OCI-LY7 (cell line): ENCODE data around the gene SRRM4. TPM values are rescaled to one million over a fixed set of nuclear protein-coding genes. Genes with fewer than 3 reads are reported as not detected.

Experiments
- BruUV-seq: library from RNA; stranded (reverse); fragments of 400-500 nt; replicated peaks from 2 replicates; lab custom pipeline; 2021; lab: Mats Ljungman, UMichigan
- CTCF ChIA-PET: fragments of 300-600 bp; sonication (Branson Sonifier 250); formaldehyde crosslinking; loops from one replicate; lab custom pipeline; 2022; ENCODE audit warnings: antibody characterized with exemption; ENCODE audit not compliant: unreplicated experiment; lab: Charles Lee
- POLR2A ChIA-PET: fragments of 300-600 bp; sonication (Branson Sonifier 250); formaldehyde crosslinking; loops from one replicate; lab custom pipeline; 2022; ENCODE audit warnings: antibody characterized with exemption; lab: Charles Lee
- DNase-seq: peaks from one replicate; pipeline ENCODE4 v3.0.0-alpha.2; 2015; ENCODE audit warnings: low spot score
- H2AFZ ChIP-seq: fragments of 200-600 bp; sonication (generic), shearing (Covaris generic); 2 replicates; pipeline ENCODE4 v1.6.1; 2014; ENCODE audit warnings: mild to moderate bottlenecking, antibody characterized with exemption, low read length, moderate library complexity
- H3K27ac ChIP-seq: fragments of 200-600 bp; sonication (generic); 2 replicates; pipeline ENCODE4 v1.5.1; 2014; ENCODE audit warnings: mixed run types, low read depth, mild to moderate bottlenecking, moderate library complexity, low read length, inconsistent platforms; ENCODE audit not compliant: poor library complexity, severe bottlenecking
- H3K36me3 ChIP-seq: fragments of 200-600 bp; sonication (generic); 2 replicates; pipeline ENCODE4 v1.6.1; 2014; ENCODE audit warnings: mild to moderate bottlenecking, antibody characterized with exemption, low read length, moderate library complexity, mixed read lengths; ENCODE audit not compliant: insufficient read depth
- H3K4me1 ChIP-seq: fragments of 200-600 bp; sonication (generic); 2 replicates; pipeline ENCODE4 v1.5.1; 2014; ENCODE audit warnings: mild to moderate bottlenecking, low read length; ENCODE audit not compliant: insufficient read depth, poor library complexity, severe bottlenecking
- H3K4me2 ChIP-seq: fragments of 200-600 bp; sonication (generic); 2 replicates; pipeline ENCODE4 v1.6.1; 2014; ENCODE audit warnings: mild to moderate bottlenecking, low read length
- H3K4me3 ChIP-seq: fragments of 200-600 bp; sonication (generic); 2 replicates; pipeline ENCODE4 v1.5.1; 2014; ENCODE audit warnings: mild to moderate bottlenecking, low read depth, low read length; ENCODE audit not compliant: poor library complexity, severe bottlenecking
- H3K79me2 ChIP-seq: fragments of 200-600 bp; sonication (generic); 2 replicates; pipeline ENCODE4 v1.6.1; 2016; ENCODE audit warnings: low read depth, mild to moderate bottlenecking, low read length, moderate library complexity, mixed read lengths; ENCODE audit not compliant: insufficient read depth
- H3K9me2 ChIP-seq: fragments of 200-600 bp; sonication (generic); 2 replicates; pipeline ENCODE4 v1.6.1; 2016; ENCODE audit warnings: mild to moderate bottlenecking, low read length, mixed read lengths; ENCODE audit not compliant: insufficient read depth
- H3K9me3 ChIP-seq: fragments of 200-600 bp; sonication (generic); 2 replicates; pipeline ENCODE4 v1.6.1; 2014; ENCODE audit warnings: mild to moderate bottlenecking, mixed run types, low read length, mixed read lengths
- H4K20me1 ChIP-seq: fragments of 200-600 bp; sonication (generic); 2 replicates; pipeline ENCODE4 v1.6.1; 2014; ENCODE audit warnings: mild to moderate bottlenecking, antibody characterized with exemption, low read length, moderate library complexity, mixed read lengths; ENCODE audit not compliant: insufficient read depth
- EZH2phosphoT487 ChIP-seq: fragments of 200-600 bp; sonication (generic); IDR thresholded peaks from 2 replicates; pipeline ENCODE4 v1.6.1; 2018; ENCODE audit warnings: low read depth, borderline replicate concordance, mild to moderate bottlenecking, mixed run types, antibody characterized with exemption, low read length, moderate library complexity, mixed read lengths
- intact Hi-C: fragments of 100-400 bp; cut with micrococcal nuclease; formaldehyde crosslinking; loops from one replicate; pipeline ENCODE4 v1.10.0; 2022; ENCODE audit not compliant: unreplicated experiment
- total RNA-seq, 2 experiments: library from RNA; depleted of rRNA in 1 of 2; stranded (reverse); fragments of >200 nt in 1 of 2; shearing (Covaris generic) in 1 of 2; gene quantifications; 2 replicates each; pipeline ENCODE4 v1.2.3, GENCODE V29; 2014 to 2022
- TF ChIP-seq, protein P1 (sequence below): fragments of 200-600 bp; sonication (generic); conservative IDR thresholded peaks from 2 replicates; pipeline ENCODE4 v1.5.1; 2014; ENCODE audit warnings: mild to moderate bottlenecking, antibody characterized with exemption, low read length, moderate library complexity, mixed read lengths

The SRRM4 gene
- total RNA-seq, 2 experiments from 2014 or later = not detected

DNA sequence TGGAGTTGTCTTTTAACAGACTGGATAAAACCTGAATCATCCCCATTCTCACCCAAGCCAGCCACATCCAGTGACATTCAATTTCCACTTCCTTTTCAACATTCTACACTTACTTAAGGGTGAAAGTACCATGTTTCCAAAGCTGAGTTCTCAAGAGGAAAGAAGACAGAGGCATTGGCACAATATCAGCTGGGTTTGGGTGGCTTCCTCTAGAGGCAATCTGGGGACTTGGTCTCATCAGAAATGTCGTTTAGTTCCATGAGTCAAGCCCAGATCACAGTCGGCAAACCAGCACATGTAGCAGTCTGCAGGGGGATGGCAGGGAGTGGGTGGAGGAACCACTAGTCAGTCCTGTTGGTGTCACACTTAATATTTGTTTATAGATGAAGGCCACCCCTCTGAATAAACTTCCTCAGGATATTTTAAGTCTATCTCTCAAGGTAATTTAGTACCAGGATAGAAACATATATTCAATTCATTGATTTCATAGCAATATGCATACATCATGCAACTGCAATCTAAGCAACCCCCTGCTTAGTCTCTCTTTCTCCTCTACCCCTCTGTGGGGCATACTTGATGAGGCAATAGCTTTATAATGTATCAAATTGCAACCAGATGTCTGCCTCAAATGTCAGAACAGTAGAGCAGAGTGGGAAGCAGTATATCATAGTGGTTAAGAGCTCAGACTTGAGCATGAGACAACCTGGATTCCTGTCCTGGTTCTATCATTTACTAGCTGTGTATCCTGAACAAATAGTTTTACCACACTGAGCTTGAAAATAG is 3.0 kb downstream of the SRRM4 start:
- Histone ChIP-seq H3K4me1 (no peaks in the 10 kb centered on the region), H3K4me2 (no peak overlapping the region), H4K20me1 (no peaks in the 10 kb centered on the region), H3K9me3 (no peaks in the 10 kb centered on the region), H3K36me3 (no peaks in the 10 kb centered on the region), H3K4me3 (no peak overlapping the region), H3K9me2 (no peaks in the 10 kb centered on the region), H2AFZ (no peak overlapping the region), H3K27ac (no peak overlapping the region), H3K79me2 (no peaks in the 10 kb centered on the region)
- no peak for DNase-seq
- no TSS peak for BruUV-seq
- CTCF ChIA-PET = no interaction called here
- POLR2A ChIA-PET = interaction anchor here (0.6 kb wide), 1 partner anchor 134 kb away, joined by 4 read pairs; no protein-coding TSS in a partner anchor
- intact Hi-C loops = no loop called here
- TF ChIP-seq EZH2phosphoT487 = no peak
- TF ChIP-seq, protein P1, sequence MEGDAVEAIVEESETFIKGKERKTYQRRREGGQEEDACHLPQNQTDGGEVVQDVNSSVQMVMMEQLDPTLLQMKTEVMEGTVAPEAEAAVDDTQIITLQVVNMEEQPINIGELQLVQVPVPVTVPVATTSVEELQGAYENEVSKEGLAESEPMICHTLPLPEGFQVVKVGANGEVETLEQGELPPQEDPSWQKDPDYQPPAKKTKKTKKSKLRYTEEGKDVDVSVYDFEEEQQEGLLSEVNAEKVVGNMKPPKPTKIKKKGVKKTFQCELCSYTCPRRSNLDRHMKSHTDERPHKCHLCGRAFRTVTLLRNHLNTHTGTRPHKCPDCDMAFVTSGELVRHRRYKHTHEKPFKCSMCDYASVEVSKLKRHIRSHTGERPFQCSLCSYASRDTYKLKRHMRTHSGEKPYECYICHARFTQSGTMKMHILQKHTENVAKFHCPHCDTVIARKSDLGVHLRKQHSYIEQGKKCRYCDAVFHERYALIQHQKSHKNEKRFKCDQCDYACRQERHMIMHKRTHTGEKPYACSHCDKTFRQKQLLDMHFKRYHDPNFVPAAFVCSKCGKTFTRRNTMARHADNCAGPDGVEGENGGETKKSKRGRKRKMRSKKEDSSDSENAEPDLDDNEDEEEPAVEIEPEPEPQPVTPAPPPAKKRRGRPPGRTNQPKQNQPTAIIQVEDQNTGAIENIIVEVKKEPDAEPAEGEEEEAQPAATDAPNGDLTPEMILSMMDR = no peak

DNA sequence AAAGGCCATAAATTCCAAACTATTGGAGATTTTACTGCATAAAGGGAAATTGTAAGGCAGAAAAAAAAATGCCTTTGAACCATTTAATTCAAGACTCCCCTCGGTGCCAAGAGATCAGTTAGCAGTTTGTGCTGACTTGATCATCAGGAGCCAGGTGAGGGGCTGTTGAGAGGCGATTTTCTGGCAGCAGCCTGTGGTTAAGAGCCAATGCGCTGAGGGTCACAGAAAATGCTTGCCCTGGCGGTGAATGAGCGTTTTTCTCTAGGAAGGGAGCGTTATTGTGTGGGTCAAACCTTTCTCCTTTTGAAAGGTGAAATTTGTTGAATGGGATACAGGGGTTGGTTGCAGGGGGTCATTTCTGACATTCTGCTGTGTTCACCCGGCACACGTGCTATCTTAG is 4.7 kb downstream of the SRRM4 start:
- H3K9me3 ChIP-seq = no peaks in the 10 kb centered on the region
- ChIA-PET POLR2A (no interaction called here), CTCF (no interaction called here)
- intact Hi-C loops = no loop called here
- no peak for TF ChIP-seq EZH2phosphoT487
- TF ChIP-seq, protein P1 = no peak
- H3K9me2 ChIP-seq = no peaks in the 10 kb centered on the region
- H3K4me3 ChIP-seq = no peak overlapping the region
- no peaks in the 10 kb centered on the region for H3K4me1 ChIP-seq
- BruUV-seq = no TSS peak
- no peaks in the 10 kb centered on the region for H3K79me2 ChIP-seq
- H3K36me3 ChIP-seq = no peaks in the 10 kb centered on the region
- no peak for DNase-seq
- no peaks in the 10 kb centered on the region for H4K20me1 ChIP-seq
- no peak overlapping the region for H3K4me2 ChIP-seq
- no peak overlapping the region for H2AFZ ChIP-seq
- no peak overlapping the region for H3K27ac ChIP-seq

DNA sequence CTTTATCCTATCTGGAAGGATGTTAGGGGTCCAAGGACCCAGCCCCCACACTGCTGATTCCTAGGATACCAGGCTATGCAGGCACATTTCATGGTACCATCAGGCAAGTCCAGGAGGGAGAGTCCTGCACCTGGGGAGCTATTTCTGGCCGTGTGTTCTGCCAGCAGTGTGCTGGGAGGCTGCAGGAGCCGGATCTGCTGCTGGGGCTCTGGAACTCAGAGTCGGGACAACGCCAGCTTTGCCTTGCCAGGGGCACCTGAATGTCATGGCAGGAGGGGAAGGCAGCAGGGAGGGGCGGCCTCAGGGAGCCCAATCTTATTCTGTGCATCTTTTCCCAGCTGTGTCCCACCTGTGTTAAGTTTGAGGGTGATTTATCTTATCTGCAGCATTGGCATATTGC is 17.8 kb downstream of the SRRM4 start:
- no peak for DNase-seq
- intact Hi-C loops = no loop called here
- no peak overlapping the region for H3K4me2 ChIP-seq
- no peaks in the 10 kb centered on the region for H3K9me3 ChIP-seq
- ChIA-PET CTCF (no interaction called here), POLR2A (no interaction called here)
- no peaks in the 10 kb centered on the region for H3K9me2 ChIP-seq
- H3K27ac ChIP-seq = no peak overlapping the region
- H2AFZ ChIP-seq = no peak overlapping the region
- TF ChIP-seq EZH2phosphoT487 = no peak
- TF ChIP-seq, protein P1 = no peak
- H3K4me3 ChIP-seq = no peak overlapping the region
- H3K79me2 ChIP-seq = no peaks in the 10 kb centered on the region
- BruUV-seq = no TSS peak
- H3K4me1 ChIP-seq = no peaks in the 10 kb centered on the region
- no peaks in the 10 kb centered on the region for H4K20me1 ChIP-seq
- H3K36me3 ChIP-seq = no peaks in the 10 kb centered on the region
